NCI-H524 treated with DMSO at 0.1 percent for 48 hours (cell line): ENCODE measurements around the gene MAST1.
"Not testable (repeated sequence)": the region's sequence is repeated elsewhere in the genome, so short reads cannot be mapped to it uniquely, and the experiment has no call there.

Experiments used
- DNase-seq: peaks from one replicate; lab custom pipeline; 2025; lab: John Stamatoyannopoulos, UW

Gene MAST1

DNA sequence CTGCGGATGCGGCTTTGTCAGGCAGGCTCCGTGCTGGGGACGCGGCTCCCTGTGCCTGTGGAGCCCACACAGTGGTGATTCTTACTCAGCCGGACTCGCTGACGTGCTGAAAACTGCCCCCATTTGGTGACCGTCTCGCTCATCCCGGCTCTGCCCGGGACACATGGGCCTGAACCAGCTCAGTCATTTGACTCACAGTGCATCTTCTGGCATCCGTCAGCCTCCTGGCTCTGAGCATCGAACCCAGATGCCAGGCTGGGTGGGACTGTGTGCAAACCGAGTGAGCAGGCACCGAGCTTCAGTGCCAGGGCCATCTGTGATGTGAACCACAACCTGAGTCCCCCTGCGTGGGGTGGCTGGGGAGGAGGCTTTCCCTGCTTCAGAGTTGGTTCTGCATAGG lies 58.1 kb downstream of the MAST1 start:
- DNase-seq, result no peak

- no peak for DNase-seq
These were observed 61.7 kb downstream of the MAST1 start for GRCh38 chr19:12899891-12900518.

- DNase-seq, result no peak
These were observed 68.9 kb downstream of the MAST1 start for GRCh38 chr19:12907166-12907565.

DNA sequence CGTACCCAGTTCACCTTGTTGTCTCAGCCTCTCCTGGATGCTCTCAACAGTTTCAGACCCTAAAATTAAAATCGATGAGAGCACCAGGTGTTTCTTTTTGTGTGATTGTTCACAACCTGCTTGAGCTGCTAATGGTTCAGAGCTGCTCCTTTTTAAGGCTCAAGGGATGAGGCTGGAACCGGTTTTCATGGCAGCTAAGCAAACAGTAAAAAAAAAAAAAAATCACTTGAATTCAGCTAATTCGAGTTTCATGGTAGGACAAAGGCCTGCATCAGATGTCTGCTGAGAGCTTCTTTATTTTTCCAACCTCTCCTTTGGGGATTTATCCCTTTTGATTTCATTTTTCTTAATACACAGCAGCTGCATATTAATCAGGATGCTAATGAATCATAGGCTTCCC lies 74.3 kb downstream of the MAST1 start:
- DNase-seq, result peak; percentile 10

DNA sequence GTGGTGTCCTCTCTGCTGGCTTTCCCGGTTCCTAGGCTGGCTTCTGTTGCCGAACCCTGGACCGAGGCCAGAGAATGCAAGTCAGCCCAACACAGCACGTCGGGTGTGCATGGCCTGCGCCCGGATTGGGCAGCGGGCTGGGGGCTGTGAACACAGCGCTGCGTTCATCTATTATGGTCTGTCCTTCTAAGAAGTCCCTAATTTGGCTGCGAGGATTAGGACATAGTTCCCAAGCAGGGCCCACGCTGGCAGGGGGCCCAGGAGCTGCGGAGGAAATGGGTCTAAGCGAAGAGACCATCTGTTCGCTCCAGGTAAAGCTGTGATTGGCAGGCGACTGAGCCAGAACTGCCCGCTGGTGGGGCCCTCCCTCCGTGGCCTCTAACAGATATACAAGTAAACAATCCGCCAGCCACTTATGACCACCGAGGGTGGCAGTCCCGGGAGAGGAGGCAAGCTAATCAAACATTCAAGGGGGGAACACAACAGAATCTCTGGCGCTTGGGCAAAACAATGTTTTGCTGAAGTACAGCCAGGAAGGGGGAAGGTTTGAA lies 74.8 kb downstream of the MAST1 start:
- peak; percentile 98 for DNase-seq

DNA sequence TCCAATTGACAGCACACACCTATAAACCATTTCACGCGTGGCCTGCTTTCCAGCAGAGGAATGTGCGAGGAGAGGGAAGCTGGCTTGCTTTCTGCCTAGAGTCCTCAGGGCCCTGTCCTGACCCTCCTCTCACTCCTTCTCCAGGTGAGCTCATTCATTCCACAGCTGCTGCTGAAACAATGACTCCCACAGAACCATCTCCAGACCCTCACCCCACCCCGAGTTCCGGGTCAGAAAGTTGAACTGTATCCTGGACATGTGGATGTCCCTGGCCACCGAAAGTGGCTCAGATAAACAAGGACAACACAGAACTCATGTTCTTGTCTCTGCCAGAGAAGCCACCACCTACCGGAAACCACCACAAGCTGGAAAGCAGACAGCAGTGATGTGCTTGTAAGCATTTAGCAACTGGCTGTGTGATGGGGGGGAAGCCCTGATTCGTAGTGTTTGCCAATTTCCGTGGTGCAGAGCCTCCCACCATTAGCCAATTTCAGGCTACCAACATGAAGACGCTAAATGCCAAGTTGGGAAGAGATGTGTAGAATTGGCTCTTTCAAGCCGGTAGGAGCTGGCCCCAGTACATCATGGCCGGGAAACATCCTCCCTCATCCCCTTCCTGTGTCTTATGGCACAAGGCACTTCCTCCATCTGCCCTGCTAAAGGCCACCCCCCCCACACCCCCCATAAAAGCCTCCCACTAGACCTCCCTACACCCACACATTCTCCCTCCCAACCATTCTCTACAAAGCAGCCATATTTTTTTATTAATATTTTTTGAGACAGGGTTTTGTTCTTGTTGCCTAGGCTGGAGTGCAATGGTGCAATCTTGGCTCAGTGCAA lies 75.8 kb downstream of the MAST1 start:
- no peak for DNase-seq

DNA sequence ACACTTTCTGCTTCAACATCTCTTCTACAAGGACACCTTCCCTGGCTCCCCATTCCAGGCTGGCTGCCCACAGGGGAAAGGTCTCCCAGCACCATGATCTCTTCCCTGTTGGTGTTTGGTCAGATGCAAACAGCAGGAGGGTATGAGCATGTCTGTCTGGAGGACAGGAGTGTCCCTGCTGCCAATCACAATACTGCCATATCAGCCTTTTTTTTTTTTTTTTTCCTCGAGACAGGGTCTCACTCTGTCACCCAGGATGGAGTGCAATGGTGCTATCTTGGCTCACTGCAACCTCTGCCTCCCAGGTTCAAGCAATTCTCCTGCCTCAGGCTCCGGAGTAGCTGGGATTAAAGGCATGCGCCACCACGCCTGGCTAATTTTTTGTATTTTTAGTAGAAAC lies 77.5 kb downstream of the MAST1 start:
- not testable (repeated sequence) for DNase-seq

DNA sequence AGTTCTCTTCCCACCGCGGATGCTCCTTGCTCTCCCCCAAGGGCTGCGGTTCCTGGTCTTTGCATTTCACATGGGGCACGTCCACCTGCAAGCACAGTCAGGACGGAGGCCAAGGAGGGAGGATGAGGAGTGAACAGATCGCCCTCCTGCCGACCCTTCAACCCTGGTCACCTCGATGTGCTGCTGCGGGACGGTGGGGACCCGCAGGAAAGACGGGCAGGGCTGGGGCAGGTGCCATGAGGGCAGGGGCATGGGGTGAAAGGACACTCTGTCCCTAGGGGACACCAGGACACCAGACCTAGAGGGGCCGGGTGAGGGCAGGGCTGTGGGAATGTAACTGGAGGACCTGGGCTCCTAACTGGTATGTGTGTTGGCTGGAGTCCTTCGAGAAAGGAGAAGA lies 79.9 kb downstream of the MAST1 start:
- DNase-seq, result no peak

DNA sequence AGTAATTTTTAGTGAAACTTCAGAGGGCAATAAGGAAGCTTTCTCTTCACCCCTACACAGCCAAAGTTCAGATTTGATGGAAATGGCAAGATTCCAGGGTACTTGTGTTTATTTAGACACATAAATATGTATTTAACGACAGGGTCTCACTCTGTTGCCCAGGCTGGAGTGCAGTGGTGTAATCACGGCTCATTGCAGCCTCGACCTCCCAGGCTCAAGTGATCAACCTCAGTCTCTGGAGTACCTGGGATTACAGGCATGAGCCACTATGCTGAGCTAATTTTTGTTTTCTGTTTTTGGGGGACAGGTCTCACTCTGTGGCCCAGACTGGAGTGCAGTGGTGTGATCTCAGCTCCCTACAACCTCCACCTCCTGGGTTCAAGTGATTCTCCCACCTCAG lies 82.7 kb downstream of the MAST1 start:
- no peak for DNase-seq

DNA sequence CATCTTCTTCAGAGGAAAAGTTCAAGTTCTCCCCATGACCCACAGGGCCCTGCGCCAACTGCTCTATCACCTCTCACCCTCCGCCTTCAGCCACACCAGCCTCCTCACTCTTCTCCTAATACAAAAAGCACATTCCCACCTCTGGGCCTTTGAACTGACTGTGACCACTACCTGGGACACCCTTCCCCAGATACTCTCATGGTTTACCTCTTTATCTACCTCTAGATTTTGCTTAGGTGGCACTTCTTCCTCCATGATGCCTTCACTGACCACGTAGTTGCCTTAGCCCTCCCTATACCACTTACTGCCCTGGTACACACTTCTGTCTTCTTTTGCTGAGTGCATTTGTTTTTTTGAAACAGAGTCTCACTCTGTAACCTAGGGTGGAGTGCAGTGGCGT lies 84.6 kb downstream of the MAST1 start:
- no peak for DNase-seq
